ENCODE measurements around the gene PRKN.

PRKN gene

DNA sequence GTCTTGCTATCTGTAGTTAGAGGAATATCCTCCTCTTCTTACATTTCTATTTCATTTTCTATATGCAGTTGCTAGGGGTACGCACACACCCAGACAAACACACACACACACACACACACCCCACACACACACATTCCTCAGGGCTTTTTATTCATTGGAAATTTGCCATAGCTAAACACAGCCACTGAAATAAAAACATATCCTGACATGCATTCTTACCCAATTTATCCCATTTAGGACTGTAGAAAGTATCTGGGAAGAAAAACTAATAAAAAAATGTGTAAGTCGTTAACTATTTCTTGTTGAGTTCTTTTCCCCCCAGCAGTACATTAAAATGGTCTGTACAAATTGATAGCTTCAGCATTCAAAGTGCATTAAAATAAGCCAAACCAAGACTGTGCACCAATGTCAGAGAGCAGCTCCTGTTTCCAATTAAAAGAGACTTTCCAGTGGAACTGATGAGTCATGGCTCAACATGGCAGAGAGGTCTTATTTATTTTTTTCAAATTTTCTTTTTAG, 1095.8 kb downstream of the PRKN start:
- no peak for DNase-seq

GRCh38 chr6:161630674-161631073, 1096.9 kb downstream of the PRKN start:
- DNase-seq: no peak

GRCh38 chr6:161626132-161626676, 1101.4 kb downstream of the PRKN start:
- no peak for DNase-seq

DNA sequence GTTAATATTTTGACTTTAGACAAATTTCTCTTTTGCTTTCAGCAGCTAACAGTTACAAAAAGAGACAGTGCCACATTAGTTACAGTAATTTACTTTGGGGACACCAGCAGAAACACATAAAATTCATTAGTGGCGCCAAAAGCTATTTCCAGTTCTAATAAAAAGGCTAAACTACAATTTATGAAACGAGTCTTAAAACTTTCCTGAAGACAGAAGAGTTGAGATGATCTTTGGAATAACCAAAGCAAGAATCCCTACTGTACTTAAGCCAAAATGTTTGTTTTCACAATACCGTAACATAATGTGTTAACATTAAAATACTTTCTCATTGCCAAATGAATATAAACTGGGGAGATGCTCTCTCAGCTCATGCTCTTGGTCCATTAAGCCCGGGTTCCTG, 1103.5 kb downstream of the PRKN start:
- no peak for DNase-seq

- no peak for DNase-seq
Observed at GRCh38 chr6:161622779-161623178, 1104.8 kb downstream of the PRKN start.

DNA sequence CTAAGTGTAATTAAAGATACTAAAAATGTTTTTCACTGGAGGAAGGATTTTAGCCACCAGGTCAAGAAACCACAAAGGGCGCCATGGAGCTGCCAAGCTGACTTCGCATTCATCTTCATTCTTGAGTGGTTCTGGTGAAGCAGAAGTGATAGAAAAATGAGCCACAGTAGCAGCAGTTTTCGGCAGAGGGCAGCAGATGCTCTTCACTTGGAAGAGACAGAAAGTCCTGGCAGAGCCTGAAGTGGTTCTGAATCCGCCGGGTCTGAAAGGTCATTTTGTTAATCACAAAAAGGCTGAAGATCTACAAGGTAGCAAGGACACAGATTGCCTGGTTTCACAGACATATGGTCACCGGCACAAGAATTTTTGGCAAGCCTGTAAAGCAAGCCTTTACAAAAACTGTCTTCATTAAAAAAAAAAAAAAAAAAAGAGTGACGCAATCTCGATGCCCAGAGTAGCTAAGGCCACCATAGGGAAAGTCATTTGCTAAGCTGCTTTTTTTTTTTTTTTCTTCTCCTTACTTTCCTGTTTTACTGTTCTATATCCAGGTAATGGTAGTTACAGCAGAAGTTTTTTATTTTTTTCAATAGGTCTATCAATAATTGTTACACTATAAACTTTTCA, 1108.6 kb downstream of the PRKN start:
- peak in 53 of 56 donors; percentile 3 to 84 (median 52) for DNase-seq

- no peak for DNase-seq
Observed at GRCh38 chr6:161613711-161614110, 1113.9 kb downstream of the PRKN start.

DNA sequence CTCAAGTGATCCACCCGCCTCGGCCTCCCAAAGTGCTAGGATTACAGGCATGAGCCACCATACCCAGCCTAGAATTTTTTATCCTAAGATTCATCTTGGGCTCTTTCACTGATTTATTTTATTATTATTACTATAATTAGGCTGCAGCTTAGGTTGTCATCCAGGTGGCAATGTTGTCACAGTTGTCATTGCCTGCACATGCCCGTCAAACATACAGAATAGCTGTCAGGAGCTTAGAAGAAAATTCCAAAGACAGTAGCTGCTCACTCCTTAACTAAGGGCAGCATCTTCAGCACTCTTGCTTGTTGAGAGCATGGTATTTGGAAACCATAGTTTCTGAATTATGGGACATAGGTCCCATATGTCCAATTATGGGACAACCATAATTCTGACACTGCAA, 1118.8 kb downstream of the PRKN start:
- DNase-seq: no peak

GRCh38 chr6:161607696-161608297, 1119.8 kb downstream of the PRKN start:
- DNase-seq: no peak

- DNase-seq: no peak
Observed at GRCh38 chr6:161602359-161602758, 1125.2 kb downstream of the PRKN start.

- no peak for DNase-seq
Observed at GRCh38 chr6:161598896-161599295, 1128.7 kb downstream of the PRKN start.

GRCh38 chr6:161596807-161597520, 1130.6 kb downstream of the PRKN start:
- DNase-seq: no peak

DNA sequence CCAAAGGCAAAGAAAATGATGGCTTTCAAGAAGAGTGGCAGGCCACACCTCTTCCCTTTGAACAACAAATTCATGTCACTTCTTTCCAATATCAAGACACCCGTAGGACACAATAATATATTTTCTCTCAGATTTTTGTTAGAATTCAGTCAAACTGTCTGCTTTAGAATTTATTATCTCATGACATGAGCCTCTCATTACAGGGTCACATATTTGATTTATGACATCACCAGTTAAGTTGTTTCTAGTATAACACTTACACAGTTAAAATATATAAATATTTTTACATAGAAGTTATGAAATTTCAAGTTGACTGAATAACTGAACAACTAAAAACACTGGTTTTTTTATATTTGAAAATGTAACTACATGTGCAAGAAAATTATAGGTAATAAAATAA, 1133.2 kb downstream of the PRKN start:
- no peak for DNase-seq

- no peak for DNase-seq
Observed at GRCh38 chr6:161590961-161591627, 1136.5 kb downstream of the PRKN start.

- no peak for DNase-seq
Observed at GRCh38 chr6:161586887-161587286, 1140.7 kb downstream of the PRKN start.

GRCh38 chr6:161584621-161585340, 1142.8 kb downstream of the PRKN start:
- peak in 3 of 56 donors; percentile 2 to 23 (median 7) for DNase-seq

DNA sequence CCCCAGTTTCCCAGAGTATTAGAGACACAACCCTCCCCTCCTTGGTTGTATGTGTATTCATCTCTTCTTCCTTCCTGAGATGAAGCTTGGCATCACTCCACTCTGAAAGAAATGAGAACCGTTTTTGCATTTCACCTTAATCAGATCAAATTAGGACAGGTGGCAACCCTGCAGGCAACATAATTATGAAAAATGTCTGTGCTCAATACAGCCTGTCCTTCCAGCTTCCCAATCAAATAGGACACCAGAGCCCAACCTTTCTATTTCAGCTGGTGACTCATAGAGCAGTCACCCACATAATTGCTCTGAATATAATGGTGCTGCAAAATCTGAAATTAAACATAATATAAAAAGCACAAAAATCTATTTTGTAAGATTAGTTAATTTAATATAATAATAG, 1143.5 kb downstream of the PRKN start:
- DNase-seq: peak in 2 of 56 donors; percentile 7 to 8

DNA sequence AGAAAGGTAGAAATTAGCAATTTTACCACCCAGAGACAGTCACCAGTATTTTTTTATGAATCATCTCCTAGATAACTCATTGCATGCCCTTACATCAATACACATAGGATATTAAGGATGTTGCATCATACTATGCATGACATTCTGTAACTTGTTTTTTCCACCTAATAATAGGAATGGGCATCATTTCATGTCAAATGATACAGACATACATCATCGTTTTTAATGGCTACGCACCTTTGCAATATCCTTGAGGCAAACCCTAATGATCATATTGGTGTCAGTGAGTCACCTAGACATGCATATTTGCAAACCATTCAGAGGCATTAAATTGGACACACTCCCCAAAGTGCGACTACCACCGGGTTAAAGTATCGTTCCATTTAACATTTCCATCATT, 1144.0 kb downstream of the PRKN start:
- DNase-seq: no peak

GRCh38 chr6:161578478-161578877, 1149.1 kb downstream of the PRKN start:
- DNase-seq: no peak

GRCh38 chr6:161575523-161576254, 1151.9 kb downstream of the PRKN start:
- DNase-seq: peak in 2 of 56 donors; percentile 1 to 2
